Measurements from ENCODE around the gene CHAC1.

GRCh38 chr15:40981186-40981585, 27.9 kb downstream of the CHAC1 start:
- TF ChIP-seq RNF2 (IDR thresholded peaks at IDR 0.05; ENCODE audit: borderline replicate concordance, low read depth) = no peak
- TF ChIP-seq EP300 (IDR thresholded peaks at IDR 0.05) = no peak
- no peak for TF ChIP-seq CTCF (IDR thresholded peaks at IDR 0.05)
- TF ChIP-seq PBX3 (IDR thresholded peaks at IDR 0.05) = no peak
- no peak for TF ChIP-seq RCOR1 (IDR thresholded peaks at IDR 0.05; ENCODE audit: low read depth, low read length)
- TF ChIP-seq, protein P1, sequence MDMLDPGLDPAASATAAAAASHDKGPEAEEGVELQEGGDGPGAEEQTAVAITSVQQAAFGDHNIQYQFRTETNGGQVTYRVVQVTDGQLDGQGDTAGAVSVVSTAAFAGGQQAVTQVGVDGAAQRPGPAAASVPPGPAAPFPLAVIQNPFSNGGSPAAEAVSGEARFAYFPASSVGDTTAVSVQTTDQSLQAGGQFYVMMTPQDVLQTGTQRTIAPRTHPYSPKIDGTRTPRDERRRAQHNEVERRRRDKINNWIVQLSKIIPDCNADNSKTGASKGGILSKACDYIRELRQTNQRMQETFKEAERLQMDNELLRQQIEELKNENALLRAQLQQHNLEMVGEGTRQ (IDR thresholded peaks at IDR 0.05) = no peak
- TF ChIP-seq POLR2A (IDR thresholded peaks at IDR 0.05; ENCODE audit: low read length) = no peak
- TF ChIP-seq MYC (IDR thresholded peaks at IDR 0.05; ENCODE audit: borderline replicate concordance, low read length) = no peak
- no peak for TF ChIP-seq JUN (IDR thresholded peaks at IDR 0.05)
- TF ChIP-seq FOSL2 (IDR thresholded peaks at IDR 0.05) = no peak
- TF ChIP-seq FOSL2 (CRISPR knock-in tag; IDR thresholded peaks at IDR 0.05) = no peak
- TF ChIP-seq, protein P2, sequence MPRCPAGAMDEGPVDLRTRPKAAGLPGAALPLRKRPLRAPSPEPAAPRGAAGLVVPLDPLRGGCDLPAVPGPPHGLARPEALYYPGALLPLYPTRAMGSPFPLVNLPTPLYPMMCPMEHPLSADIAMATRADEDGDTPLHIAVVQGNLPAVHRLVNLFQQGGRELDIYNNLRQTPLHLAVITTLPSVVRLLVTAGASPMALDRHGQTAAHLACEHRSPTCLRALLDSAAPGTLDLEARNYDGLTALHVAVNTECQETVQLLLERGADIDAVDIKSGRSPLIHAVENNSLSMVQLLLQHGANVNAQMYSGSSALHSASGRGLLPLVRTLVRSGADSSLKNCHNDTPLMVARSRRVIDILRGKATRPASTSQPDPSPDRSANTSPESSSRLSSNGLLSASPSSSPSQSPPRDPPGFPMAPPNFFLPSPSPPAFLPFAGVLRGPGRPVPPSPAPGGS (IDR thresholded peaks at IDR 0.05) = no peak
- no peak for TF ChIP-seq EHMT2 (IDR thresholded peaks at IDR 0.05; ENCODE audit: low read depth)
- TF ChIP-seq HOXB5 (CRISPR knock-in tag; IDR thresholded peaks at IDR 0.05) = no peak
